ENCODE data around the gene TUBA1C.

TUBA1C gene

DNA sequence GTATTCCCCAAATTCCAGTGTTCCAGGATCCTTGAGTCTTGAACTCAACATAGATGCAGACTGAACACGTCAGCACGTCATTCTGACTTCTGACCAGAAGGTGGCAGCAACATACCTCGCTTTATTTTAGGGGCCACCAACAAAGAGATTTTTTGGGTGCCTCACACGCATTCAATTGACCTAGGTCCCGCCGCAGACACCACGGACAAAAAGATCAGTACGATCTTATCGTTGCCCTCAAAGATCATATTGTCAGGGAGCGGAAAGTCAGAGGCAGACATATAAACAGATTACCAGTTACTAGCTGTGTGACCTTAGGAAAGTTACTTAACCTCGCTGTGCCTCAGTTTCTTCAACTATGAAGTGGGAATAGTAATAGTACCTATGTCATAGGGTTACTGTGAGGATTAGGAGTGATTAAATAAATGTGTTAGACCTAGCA is 23.6 kb downstream of the TUBA1C start:
- H3K4me3 ChIP-seq (ENCODE audit: low read depth, low read length) = no peak overlapping the region
- no peak for DNase-seq (ENCODE audit: low read depth)
- peak; percentile 80 for TF ChIP-seq CTCF (IDR thresholded peaks at IDR 0.05; ENCODE audit: low read depth, low read length, missing control alignments)

DNA sequence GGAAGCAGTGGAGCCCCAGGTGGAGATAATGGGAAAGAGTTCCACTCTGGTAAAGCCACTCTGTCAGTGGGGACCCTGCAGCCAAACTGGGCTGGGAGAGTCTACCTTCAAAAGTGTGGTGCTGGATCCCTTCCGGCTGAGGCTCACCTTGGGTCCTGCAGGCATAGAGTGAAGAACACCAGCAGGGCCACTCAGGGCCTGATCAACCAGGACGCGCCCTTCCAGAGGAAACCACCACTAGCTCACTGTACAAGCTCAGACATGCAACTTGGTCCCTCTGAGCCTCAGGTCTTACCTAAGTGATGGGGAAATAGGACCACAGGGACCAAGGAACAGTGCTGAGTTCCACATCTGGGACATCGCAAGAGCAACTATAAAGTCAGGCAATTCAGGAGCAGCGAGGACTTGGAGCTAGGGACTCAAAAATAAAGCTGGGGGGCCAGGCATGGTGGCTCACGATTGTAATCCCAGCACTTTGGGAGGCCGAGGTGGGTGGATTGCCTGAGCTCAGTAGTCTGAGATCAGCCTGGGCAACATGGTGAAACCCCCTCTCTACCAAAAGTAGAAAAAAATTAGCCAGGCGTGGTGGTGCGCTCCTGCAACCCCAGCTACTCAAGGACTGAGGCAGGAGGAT is 24.2 kb downstream of the TUBA1C start:
- DNase-seq (ENCODE audit: low read depth) = no peak
- no peak for TF ChIP-seq CTCF (IDR thresholded peaks at IDR 0.05; ENCODE audit: low read depth, low read length, missing control alignments)
- no peak overlapping the region for H3K4me3 ChIP-seq (ENCODE audit: low read depth, low read length)

- TF ChIP-seq CTCF (IDR thresholded peaks at IDR 0.05; ENCODE audit: low read depth, low read length, missing control alignments) = no peak
- DNase-seq (ENCODE audit: low read depth) = no peak
- no peak overlapping the region for H3K4me3 ChIP-seq (ENCODE audit: low read depth, low read length)
These were observed 27.8 kb downstream of the TUBA1C start for GRCh38 chr12:49292729-49293055.

- DNase-seq (ENCODE audit: low read depth) = no peak
- H3K4me3 ChIP-seq (ENCODE audit: low read depth, low read length) = no peak overlapping the region
- TF ChIP-seq CTCF (IDR thresholded peaks at IDR 0.05; ENCODE audit: low read depth, low read length, missing control alignments) = no peak
These were observed 28.4 kb downstream of the TUBA1C start for GRCh38 chr12:49293056-49293956.

DNA sequence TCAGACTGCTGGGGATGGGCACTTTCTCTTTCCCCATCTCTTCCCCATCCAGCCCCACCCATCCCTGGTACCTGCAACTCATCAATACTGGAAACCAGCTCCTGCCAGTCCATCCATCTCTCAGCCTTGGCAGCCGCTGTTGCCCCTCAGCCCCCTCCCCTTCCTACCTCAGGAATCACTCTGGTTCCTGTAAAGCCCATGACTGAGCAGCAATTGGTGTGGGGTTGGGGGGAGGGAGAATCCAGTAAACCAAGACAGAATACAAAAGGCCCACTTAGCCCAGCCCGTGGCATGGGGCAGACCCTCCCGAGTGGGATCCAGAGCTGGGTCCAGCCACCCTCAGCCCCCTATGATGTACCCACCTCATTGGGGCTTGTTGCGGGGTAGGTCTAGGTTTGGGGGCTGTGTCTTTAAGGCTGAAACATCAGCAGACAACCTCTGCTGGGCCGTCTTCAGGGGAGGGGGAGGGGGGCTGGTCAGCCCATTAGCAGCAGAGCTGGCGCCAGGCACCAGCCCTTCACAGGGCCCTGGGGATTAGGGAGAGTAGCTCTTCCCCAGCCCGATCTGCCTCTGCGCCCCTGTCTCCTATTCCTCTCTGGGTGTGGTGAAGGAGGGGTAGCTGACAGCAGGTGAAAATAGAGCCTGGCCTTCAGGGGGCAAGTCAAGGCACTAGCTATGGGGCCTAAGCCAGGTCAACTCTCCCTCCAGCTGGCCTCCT is 29.4 kb downstream of the TUBA1C start:
- no peak overlapping the region for H3K4me3 ChIP-seq (ENCODE audit: low read depth, low read length)
- DNase-seq (ENCODE audit: low read depth) = no peak
- TF ChIP-seq CTCF (IDR thresholded peaks at IDR 0.05; ENCODE audit: low read depth, low read length, missing control alignments) = no peak

DNA sequence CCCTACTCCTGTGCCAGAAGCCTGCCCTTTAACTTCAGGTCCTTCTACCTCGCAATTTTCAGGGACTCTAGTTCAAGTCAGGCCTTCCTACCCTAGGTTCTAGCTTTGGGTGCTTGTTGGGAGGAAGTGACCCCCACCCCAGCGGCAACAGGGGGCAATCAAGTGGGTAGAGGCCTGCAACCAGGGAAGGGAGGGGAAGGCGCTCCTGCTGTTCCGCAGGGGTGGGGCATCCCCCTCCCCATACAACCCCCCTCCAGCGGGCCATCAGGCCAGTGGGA is 29.9 kb downstream of the TUBA1C start:
- no peak for TF ChIP-seq CTCF (IDR thresholded peaks at IDR 0.05; ENCODE audit: low read depth, low read length, missing control alignments)
- no peak overlapping the region for H3K4me3 ChIP-seq (ENCODE audit: low read depth, low read length)
- DNase-seq (ENCODE audit: low read depth) = no peak
